ENCODE measurements around the gene ADAMTS9.

The ADAMTS9 gene

GRCh38 chr3:64530434-64531049, 157.3 kb downstream of the ADAMTS9 start:
- DNase-seq, result peak; percentile 70

DNA sequence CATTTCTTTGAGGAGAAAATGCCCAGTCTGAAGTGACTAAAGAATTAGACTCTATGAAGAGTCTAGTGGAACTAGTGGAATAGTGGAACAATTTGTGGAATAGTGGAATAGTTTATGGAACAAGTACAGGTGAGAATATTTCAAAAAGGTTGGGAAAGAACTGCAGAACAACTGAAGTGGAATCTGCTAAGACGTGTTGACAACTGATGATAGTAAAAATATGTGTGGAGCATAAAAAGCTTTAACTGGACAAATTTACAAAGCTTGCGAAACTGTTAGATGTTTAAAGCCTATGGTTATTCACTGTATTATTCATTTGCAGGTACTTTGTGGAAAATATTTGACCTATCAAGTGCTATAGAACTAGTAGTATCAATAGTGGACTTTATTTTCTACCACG, 164.5 kb downstream of the ADAMTS9 start:
- DNase-seq, result no peak

DNA sequence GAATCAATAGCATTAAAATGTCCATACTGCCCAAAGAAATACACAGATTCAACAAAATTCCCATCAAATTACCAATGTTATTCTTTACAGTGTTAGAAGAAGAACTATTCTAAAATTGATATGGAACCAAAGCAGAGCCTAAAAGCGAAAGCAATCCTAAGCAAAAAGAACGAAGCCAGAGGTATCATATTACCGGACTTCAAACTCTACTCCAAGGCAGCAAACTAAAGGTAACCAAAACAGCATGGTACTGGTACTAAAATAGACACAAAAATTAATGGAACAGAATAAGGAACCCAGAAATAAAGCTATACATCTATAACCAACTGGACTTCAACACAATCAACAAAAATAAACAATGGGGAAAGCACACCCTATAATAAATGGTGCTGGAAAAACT, 167.5 kb downstream of the ADAMTS9 start:
- no peak for DNase-seq

GRCh38 chr3:64518950-64519349, 168.8 kb downstream of the ADAMTS9 start:
- DNase-seq, result no peak

GRCh38 chr3:64518496-64518895, 169.3 kb downstream of the ADAMTS9 start:
- DNase-seq, result no peak

DNA sequence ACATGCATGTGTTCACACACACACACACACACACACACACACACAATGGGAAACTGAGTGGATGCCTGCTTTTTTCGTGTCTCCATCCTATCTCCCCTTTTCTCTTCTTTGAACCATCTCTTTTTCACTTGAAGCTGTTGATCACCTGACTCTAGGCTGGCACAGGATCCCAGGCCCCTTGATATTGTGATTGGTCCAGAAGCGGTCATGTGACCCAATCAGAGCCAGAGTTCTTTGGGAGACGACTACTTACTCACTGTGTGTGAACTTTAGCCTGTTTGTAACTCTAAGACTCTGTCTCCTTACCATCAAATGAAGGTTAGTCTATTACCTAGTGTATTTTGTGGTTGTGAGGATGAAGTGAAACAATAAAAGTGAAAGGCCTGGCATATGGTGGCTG, 172.9 kb downstream of the ADAMTS9 start:
- DNase-seq, result no peak

DNA sequence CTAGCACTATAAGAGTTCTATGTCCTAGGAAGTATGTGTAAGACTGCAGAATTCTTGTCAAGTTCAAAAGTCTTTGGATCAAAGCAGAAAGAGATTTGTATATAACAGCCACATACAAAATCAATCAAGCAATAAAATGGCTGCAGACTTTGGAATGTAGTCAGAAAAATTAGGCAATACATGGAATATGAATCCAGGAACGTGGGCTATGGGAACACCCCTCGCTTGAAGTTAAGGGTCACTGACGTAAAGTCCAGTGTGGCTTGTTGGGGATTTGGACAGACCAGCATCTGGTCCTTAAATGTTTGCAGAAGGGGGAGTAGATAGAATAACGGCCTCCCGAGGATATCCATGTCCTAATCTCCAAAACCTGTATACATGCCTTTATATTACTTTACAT, 178.6 kb downstream of the ADAMTS9 start:
- no peak for DNase-seq

DNA sequence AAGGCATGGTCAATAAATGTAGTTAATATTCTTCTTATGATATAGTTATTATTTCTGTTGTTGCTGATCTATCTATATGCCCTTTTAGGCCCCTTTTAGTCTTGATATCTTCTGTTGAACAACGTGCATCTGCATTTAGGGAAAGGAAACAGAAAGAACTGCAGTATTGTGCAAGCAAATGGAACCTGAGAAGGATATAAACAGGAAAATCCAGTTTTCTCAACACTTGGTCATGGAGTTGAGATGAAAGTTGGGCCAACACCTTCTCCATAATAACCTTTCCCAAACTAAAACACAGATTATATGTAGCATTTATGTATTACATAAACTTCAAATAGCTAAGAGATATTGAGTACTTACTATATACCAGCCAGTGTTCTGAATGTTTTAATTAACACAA, 179.7 kb downstream of the ADAMTS9 start:
- no peak for DNase-seq

- DNase-seq, result no peak
Measured at GRCh38 chr3:64506255-64506654, 181.5 kb downstream of the ADAMTS9 start.

GRCh38 chr3:64505419-64505818, 182.4 kb downstream of the ADAMTS9 start:
- DNase-seq, result no peak

DNA sequence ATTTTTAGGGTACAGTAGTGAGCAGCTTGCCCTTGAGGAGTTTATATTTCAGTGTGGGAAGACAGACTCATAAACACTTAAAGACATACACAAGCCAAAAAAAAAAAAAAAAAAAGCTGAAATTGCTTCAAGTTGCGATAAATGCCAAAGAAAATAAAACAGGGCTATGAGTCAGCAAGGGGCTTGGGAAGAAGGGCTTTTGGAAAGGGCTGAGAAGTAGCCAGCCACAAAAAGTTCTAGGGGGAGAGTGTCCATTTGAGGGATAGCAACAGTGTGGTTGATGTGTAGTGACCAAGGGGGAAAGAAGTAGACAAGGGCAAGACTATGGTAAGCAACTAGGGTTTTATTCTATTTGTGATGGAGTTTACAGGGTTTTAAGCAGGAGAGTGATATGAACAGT, 185.5 kb downstream of the ADAMTS9 start:
- no peak for DNase-seq

DNA sequence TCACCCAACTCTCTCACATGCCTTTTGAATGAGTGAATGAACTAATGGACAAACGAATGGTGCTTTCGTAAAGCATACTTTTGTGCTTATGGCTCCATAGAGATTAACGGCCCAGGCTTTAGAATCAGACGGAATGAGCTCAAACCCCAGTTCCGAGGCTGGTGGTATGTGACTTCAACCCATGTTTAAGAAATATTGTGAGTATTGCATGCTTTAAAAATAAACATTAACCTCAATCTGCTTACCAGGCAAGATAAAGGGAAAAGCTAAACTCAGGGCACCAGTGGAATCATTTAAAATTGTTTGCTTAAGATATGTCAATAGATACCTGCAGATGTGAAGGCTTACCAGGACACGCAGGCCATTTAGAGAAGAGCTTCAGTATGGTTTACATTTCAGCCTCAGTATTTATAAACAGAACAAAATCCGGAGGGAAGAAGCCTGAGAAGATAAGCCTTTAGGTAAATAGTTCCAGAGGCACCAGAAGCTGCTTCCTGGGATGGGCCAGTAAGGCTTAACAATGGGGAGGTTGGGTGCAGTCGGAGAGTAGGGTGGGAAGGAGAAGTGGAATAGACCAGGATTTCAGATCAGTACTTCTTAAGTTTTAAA, 186.4 kb downstream of the ADAMTS9 start:
- no peak for DNase-seq

DNA sequence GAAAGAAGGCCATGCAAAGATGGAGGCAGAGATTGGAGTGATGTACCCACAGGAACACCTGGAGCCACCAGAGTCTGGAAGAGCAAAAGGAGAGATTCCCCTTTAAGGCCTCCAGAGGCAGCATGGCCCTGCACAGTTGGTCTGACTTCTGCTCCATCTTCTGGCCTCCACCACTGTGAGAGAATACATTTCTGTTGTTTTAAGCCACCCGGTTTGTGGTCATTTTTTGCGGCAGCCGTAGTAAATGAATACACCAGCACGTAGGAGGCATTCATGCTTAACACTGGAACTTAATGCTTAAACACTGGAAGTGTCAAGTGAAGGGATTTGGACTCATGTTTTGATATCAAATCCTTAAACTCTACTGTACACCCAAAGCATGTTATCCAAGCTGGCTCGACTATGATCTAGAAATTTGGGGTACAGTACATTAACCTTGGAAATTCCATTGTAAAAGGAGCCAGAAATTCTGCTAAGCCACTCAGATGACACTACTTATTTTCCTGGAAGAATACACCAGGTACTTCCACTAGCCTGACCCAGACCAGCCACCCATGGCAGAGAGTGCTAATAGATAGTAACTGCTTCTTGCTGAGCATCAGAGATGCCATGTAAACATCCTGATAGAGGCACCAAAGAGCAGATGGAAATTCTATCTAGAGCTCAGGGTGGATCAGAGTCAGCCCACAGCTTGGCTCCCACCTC, 190.9 kb downstream of the ADAMTS9 start:
- DNase-seq, result no peak

- no peak for DNase-seq
Measured at GRCh38 chr3:64495781-64496334, 191.9 kb downstream of the ADAMTS9 start.

GRCh38 chr3:64495121-64495780, 192.5 kb downstream of the ADAMTS9 start:
- no peak for DNase-seq

DNA sequence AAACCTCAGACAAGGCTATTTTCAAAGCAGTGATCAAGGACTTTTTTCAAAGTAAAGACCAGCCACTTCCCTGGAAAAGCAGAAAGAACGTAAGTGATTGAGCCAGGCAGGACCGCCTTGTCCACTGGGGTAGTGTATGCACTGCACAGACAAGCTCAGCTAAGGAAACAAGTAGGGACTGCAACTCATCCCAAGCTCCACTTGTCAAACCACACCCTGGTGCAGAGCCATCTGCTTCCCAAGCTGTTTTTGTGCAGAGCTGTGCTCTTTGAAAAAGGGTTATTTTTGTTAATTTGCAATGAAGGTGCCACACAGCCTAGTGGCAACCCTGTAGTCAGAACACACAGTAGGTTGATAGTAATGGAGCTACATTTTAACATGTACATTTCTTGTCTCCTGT, 193.3 kb downstream of the ADAMTS9 start:
- no peak for DNase-seq

DNA sequence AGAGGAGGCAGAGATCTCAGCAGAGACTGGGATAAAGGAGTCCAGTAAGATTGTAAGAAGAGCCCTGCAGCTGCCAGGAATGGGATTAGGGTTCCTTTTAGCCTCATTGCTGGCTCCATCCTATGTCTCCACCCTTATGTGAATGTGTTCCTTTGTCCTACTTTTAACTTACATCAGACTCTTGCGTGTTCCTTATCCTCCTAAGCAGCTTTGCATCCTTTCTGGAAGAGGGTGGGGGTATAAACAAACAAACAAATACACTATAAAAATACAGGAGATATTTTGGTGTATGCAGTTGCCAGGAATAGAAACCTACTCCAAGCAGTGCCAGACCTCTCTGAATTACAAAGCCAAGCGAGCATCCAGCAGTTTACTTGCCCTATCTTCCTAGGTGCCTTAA, 194.7 kb downstream of the ADAMTS9 start:
- DNase-seq, result no peak

- no peak for DNase-seq
Measured at GRCh38 chr3:64491843-64492242, 196.0 kb downstream of the ADAMTS9 start.

DNA sequence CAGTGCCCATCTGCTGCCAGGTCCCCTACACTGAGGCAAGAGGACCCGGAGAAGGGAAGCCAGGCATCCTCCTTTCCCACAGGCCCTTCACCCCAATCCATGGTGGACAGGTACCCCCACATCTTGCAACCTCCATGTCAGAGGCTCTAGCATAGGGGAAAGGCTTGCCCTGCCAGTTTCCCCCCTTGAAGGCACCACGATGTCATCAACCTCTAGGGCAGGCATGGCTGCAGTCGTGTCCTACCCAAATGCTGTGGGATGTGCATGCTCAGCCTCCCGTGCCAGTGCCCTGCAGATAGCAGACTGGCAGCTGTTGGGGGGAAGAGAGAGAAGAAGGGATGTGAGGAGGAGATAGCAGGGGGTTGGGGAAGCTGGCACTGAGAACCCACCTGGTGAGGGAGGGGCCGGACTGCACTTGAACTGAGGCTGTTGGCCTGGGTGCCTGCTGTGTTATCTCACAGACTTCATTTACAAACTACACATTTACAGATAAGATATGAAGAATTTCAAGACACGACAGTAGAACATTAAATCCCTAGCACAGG, 197.5 kb downstream of the ADAMTS9 start:
- DNase-seq, result no peak

- DNase-seq, result peak; percentile 97
Measured at GRCh38 chr3:64489361-64490044, 198.3 kb downstream of the ADAMTS9 start.

DNA sequence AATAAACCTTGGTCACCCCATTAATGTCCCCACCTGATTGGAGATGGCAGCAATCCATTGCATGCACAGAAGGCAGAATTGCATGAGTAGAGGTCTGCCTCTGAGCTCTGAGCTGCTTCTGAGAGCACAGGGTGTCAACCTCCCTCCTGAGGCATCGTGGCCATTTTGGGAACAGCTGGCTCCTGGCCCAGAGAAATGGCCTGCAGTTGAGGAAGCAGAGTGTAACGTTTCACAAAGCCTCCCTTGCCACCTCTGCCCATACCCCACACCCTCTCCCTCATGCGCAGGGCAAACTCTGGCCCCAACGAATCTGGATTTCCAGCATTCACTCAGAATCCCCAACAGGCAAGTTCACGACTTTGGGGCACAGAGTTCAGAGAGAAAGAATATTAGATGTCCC, 198.9 kb downstream of the ADAMTS9 start:
- no peak for DNase-seq

GRCh38 chr3:64484289-64484992, 203.4 kb downstream of the ADAMTS9 start:
- peak; percentile 93 for DNase-seq

Data from islet precursor cell (in vitro differentiated cells).